Measurements from ENCODE around the gene RRAGD.

Gene RRAGD

DNA sequence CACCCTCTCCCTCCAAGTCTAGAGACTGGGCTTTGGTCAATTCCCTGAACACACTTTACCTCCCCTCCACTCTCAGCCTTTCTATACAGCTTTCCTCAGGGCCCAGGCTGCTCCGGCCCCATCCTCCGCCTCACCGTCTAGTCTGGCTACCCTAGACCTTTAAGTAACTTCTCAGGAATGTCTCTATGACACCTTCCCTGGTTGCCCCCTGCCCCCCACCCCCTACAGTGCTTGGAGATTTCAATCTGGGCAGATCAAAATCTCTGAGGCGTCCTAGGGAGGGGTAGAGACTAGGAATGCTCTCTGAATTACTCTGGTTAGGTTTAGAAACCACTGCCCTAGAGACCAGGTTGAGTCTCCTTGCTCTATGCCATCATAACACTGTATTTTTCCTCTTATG lies 65.6 kb downstream of the RRAGD start:
- Histone ChIP-seq H3K4me3 (ENCODE audit: low read depth, low read length) (no peak overlapping the region), H2AFZ (ENCODE audit: low read length, unreplicated experiment) (no peak overlapping the region), H3K27me3 (ENCODE audit: insufficient read depth, low read length) (no peaks in the 10 kb centered on the region), H3K27ac (ENCODE audit: low read depth, low read length) (no peak overlapping the region), H3K4me1 (ENCODE audit: control insufficient read depth, insufficient read depth, low read length, unreplicated experiment) (peaks cover 20% of the 10 kb centered on the region), H3K79me2 (ENCODE audit: control insufficient read depth, insufficient read depth, low read length, unreplicated experiment) (peaks cover 78% of the 10 kb centered on the region), H3K36me3 (ENCODE audit: insufficient read depth, low read length) (peaks cover 7% of the 10 kb centered on the region; the same call in 1 of the 2 replicates)

DNA sequence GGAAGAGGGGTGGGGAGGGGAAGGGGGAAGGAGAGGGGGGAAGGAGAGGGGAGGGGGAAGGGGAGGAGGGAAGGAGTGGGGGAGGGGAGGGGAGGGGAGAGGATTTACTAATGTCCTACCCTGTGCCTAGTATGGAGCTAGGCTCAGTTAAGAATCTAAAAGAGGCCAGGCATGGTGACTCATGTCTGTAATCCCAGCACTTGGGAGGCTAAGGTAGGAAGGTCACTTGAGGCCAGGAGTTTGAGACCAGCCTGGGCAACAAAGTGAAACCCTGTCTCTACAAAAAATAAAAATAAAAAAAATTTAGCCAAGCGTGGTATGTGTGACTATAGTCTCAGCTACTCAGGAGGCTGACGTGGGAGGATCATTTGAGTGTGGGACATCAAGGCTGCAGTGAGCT lies 72.5 kb downstream of the RRAGD start:
- H3K36me3 ChIP-seq (ENCODE audit: insufficient read depth, low read length) = peaks cover 28% of the 10 kb centered on the region
- H3K27ac ChIP-seq (ENCODE audit: low read depth, low read length) = no peak overlapping the region
- no peaks in the 10 kb centered on the region for H3K4me1 ChIP-seq (ENCODE audit: control insufficient read depth, insufficient read depth, low read length, unreplicated experiment)
- peaks cover 14% of the 10 kb centered on the region for H3K79me2 ChIP-seq (ENCODE audit: control insufficient read depth, insufficient read depth, low read length, unreplicated experiment)
- no peak overlapping the region for H2AFZ ChIP-seq (ENCODE audit: low read length, unreplicated experiment)
- H3K4me3 ChIP-seq (ENCODE audit: low read depth, low read length) = no peak overlapping the region
- H3K27me3 ChIP-seq (ENCODE audit: insufficient read depth, low read length) = no peaks in the 10 kb centered on the region

DNA sequence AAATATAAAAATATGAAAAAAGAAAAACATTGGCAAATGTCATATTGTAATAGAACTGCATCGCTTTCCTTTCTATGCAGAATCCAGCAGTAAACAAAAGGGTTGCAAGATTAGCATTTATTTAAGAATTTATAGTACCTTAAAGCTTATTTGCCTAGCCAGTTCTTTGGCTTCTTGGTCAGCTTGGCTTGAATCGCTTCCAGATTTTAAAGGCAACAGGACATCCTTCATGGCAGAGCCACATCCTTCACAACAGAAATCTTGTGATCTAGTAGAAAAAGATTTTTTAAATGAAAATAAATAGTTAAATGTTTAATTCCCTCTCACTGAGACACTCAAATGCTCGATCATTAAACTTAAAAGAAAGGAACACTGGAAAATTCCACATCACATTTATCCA lies 76.9 kb downstream of the RRAGD start:
- no peak overlapping the region for H3K4me3 ChIP-seq (ENCODE audit: low read depth, low read length)
- H3K27ac ChIP-seq (ENCODE audit: low read depth, low read length) = no peak overlapping the region
- H3K4me1 ChIP-seq (ENCODE audit: control insufficient read depth, insufficient read depth, low read length, unreplicated experiment) = no peaks in the 10 kb centered on the region
- H3K79me2 ChIP-seq (ENCODE audit: control insufficient read depth, insufficient read depth, low read length, unreplicated experiment) = peaks cover 2% of the 10 kb centered on the region
- no peak overlapping the region for H2AFZ ChIP-seq (ENCODE audit: low read length, unreplicated experiment)
- no peaks in the 10 kb centered on the region for H3K27me3 ChIP-seq (ENCODE audit: insufficient read depth, low read length)
- peaks cover 27% of the 10 kb centered on the region for H3K36me3 ChIP-seq (ENCODE audit: insufficient read depth, low read length)

DNA sequence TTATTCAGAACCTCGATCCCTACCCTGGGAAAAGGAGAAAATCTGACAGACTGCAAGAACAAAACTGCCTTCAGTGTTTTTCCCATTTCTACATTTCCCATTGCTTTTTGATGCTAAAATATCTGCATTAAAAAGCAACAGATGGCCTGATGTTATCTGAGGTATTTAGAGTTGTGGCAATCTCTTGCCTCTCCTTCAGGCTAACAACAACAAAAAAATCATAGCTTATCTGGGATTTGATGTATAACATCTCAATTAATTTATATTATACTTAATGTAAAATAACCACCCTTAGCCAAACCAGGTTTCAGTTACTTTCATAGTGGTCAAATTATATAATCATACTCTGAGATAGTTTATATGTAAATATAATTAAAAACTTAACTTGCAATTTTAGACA lies 81.2 kb downstream of the RRAGD start:
- Histone ChIP-seq H2AFZ (ENCODE audit: low read length, unreplicated experiment) (no peak overlapping the region), H3K79me2 (ENCODE audit: control insufficient read depth, insufficient read depth, low read length, unreplicated experiment) (no peaks in the 10 kb centered on the region), H3K4me1 (ENCODE audit: control insufficient read depth, insufficient read depth, low read length, unreplicated experiment) (no peaks in the 10 kb centered on the region), H3K27ac (ENCODE audit: low read depth, low read length) (no peak overlapping the region), H3K4me3 (ENCODE audit: low read depth, low read length) (no peak overlapping the region), H3K36me3 (ENCODE audit: insufficient read depth, low read length) (peaks cover 23% of the 10 kb centered on the region), H3K27me3 (ENCODE audit: insufficient read depth, low read length) (no peaks in the 10 kb centered on the region)

DNA sequence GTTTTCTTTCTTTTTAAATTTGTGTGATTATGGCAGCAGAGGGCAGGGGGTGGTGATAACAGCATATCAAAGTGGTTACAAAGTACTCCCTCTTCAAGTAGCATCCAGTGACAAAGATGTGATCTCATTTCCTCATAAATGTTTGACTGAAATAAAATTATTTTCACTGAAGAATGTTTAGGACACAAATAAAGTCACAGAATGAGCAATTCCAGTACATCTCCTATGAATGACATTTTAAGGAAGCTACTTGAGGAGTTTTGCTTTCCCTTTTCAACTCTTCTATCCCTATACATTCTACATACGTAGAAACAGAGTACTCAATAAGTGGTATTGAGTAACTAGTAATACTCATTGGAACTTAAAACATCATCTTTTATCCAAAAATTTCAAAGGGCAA lies 83.1 kb downstream of the RRAGD start:
- Histone ChIP-seq H2AFZ (ENCODE audit: low read length, unreplicated experiment) (no peak overlapping the region), H3K79me2 (ENCODE audit: control insufficient read depth, insufficient read depth, low read length, unreplicated experiment) (no peaks in the 10 kb centered on the region), H3K27ac (ENCODE audit: low read depth, low read length) (no peak overlapping the region), H3K36me3 (ENCODE audit: insufficient read depth, low read length) (peaks cover 22% of the 10 kb centered on the region), H3K4me3 (ENCODE audit: low read depth, low read length) (no peak overlapping the region), H3K27me3 (ENCODE audit: insufficient read depth, low read length) (no peaks in the 10 kb centered on the region), H3K4me1 (ENCODE audit: control insufficient read depth, insufficient read depth, low read length, unreplicated experiment) (peaks cover 2% of the 10 kb centered on the region)

DNA sequence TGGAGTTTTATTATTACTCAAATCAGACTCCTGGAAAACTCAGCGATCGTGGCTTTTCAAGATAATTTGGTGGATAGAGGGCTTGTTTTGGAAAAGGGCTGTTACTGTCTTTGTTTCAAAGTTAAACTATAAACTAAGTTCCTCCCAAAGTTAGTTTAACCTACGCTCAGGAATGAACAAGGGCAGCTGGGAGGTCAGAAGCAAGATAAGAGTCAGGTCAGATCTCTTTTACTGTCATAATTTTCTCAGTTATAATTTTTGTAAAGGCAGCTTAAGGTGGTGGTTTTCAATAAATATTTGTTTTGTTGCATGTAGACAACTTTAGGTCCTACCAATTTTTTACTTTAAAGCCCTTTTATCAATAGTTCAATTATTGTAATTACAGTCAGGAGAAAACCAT lies 87.8 kb downstream of the RRAGD start:
- H3K4me3 ChIP-seq (ENCODE audit: low read depth, low read length) = no peak overlapping the region
- H3K27ac ChIP-seq (ENCODE audit: low read depth, low read length) = no peak overlapping the region
- H3K4me1 ChIP-seq (ENCODE audit: control insufficient read depth, insufficient read depth, low read length, unreplicated experiment) = peaks cover 9% of the 10 kb centered on the region
- H2AFZ ChIP-seq (ENCODE audit: low read length, unreplicated experiment) = no peak overlapping the region
- no peaks in the 10 kb centered on the region for H3K79me2 ChIP-seq (ENCODE audit: control insufficient read depth, insufficient read depth, low read length, unreplicated experiment)
- H3K27me3 ChIP-seq (ENCODE audit: insufficient read depth, low read length) = no peaks in the 10 kb centered on the region
- peaks cover 16% of the 10 kb centered on the region for H3K36me3 ChIP-seq (ENCODE audit: insufficient read depth, low read length)

DNA sequence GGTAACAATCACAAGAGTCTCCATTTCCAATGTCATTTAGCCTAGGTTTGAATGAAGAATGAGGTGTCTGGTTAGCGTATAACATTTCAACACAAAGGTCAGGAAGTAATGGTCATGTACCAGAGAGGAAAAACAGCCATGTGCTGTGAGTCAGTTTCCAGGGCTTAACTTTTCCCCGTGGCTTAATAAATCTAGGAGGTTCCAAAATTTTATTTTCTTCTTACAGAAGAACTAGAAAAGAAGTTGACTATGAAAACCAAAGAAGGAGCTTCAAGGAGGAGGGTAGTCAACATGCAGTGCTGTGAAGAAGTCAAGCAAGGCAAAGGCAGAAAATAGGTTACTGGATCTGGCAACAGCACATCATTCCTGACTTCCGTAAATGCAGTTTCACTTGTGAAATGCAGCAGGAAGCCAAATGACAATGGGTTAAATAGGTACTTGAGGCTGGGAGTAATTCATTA lies 88.5 kb downstream of the RRAGD start:
- peaks cover 9% of the 10 kb centered on the region for H3K4me1 ChIP-seq (ENCODE audit: control insufficient read depth, insufficient read depth, low read length, unreplicated experiment)
- H3K27me3 ChIP-seq (ENCODE audit: insufficient read depth, low read length) = no peaks in the 10 kb centered on the region
- no peak overlapping the region for H3K4me3 ChIP-seq (ENCODE audit: low read depth, low read length)
- H2AFZ ChIP-seq (ENCODE audit: low read length, unreplicated experiment) = no peak overlapping the region
- H3K79me2 ChIP-seq (ENCODE audit: control insufficient read depth, insufficient read depth, low read length, unreplicated experiment) = no peaks in the 10 kb centered on the region
- H3K27ac ChIP-seq (ENCODE audit: low read depth, low read length) = no peak overlapping the region
- peaks cover 16% of the 10 kb centered on the region; the same call in 1 of the 2 replicates for H3K36me3 ChIP-seq (ENCODE audit: insufficient read depth, low read length)

DNA sequence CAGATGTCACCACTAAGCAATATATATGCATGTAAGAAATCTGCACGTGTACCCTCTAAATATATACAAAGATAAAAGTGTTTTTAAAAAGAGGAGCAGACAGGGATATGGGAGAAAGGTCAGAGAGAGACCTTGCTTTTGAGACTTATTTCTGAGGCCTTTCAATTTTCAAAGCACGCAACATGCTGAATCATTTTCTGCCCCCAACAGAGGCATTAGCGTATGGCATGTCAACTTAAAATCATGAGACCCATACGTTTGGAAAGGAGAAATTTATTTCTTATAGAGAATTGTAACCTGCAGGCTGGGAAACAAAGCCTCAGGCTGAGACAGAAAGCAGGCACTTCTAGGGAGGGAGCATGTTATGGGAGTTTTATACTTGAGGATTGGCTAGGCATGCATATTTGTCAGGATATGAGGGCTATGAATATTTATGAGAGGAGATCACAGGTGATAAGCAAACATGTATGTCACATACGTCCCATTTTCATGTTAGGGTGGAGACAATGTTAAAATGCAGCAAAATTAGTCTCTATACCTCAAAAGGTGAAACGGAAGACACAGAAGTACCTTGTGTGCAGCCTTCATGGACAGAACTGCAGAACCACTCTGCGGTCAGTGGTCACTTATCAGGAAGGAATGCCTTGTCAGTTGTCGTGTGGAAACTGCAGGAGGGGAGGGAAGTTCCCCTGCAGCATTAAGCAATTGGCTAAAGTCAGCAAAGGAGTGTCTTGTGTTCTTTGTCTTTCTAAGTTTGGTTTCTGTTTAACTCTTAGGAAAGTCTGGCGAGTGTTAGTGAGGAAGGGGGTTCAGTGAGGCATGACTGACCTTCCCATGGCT lies 90.7 kb downstream of the RRAGD start:
- no peak overlapping the region for H3K27ac ChIP-seq (ENCODE audit: low read depth, low read length)
- H3K4me3 ChIP-seq (ENCODE audit: low read depth, low read length) = no peak overlapping the region

DNA sequence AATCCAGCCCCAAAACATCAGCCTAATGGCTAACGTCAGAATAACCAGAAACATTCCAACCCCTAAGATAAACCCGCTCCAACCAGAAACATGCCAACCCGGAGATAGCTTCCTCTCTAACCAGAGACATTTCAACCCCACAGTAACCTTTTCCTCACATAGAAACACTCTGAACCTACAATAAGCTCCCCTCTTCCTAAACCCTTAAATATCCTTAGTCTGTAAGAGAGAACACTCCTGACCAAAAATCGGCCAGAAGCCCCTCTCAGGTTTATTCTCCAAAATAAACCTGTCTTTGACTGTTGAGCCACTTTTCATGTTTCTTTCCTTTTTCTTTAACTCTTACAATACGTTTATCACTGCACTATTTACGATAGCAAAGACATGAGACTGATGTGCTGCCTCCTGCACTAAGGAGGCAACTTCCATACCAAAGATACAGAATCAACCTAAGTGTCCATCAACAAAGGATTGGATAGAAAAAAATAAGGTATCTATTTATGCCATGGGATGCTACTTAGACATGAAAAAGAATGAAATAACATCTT lies 92.0 kb downstream of the RRAGD start:
- H3K27me3 ChIP-seq (ENCODE audit: insufficient read depth, low read length) = no peaks in the 10 kb centered on the region
- no peak overlapping the region for H3K4me3 ChIP-seq (ENCODE audit: low read depth, low read length)
- peaks cover 12% of the 10 kb centered on the region; the same call in 1 of the 2 replicates for H3K36me3 ChIP-seq (ENCODE audit: insufficient read depth, low read length)
- no peak overlapping the region for H3K27ac ChIP-seq (ENCODE audit: low read depth, low read length)
- no peaks in the 10 kb centered on the region for H3K79me2 ChIP-seq (ENCODE audit: control insufficient read depth, insufficient read depth, low read length, unreplicated experiment)
- no peak overlapping the region for H2AFZ ChIP-seq (ENCODE audit: low read length, unreplicated experiment)
- H3K4me1 ChIP-seq (ENCODE audit: control insufficient read depth, insufficient read depth, low read length, unreplicated experiment) = peaks cover 9% of the 10 kb centered on the region

More for the DNA sequence above, 90.7 kb downstream of the RRAGD start:
- H3K79me2 ChIP-seq (ENCODE audit: control insufficient read depth, insufficient read depth, low read length, unreplicated experiment) = no peaks in the 10 kb centered on the region
- H2AFZ ChIP-seq (ENCODE audit: low read length, unreplicated experiment) = no peak overlapping the region
- H3K36me3 ChIP-seq (ENCODE audit: insufficient read depth, low read length) = peaks cover 13% of the 10 kb centered on the region; the same call in 1 of the 2 replicates
- no peaks in the 10 kb centered on the region for H3K27me3 ChIP-seq (ENCODE audit: insufficient read depth, low read length)
- H3K4me1 ChIP-seq (ENCODE audit: control insufficient read depth, insufficient read depth, low read length, unreplicated experiment) = peaks cover 9% of the 10 kb centered on the region

DNA sequence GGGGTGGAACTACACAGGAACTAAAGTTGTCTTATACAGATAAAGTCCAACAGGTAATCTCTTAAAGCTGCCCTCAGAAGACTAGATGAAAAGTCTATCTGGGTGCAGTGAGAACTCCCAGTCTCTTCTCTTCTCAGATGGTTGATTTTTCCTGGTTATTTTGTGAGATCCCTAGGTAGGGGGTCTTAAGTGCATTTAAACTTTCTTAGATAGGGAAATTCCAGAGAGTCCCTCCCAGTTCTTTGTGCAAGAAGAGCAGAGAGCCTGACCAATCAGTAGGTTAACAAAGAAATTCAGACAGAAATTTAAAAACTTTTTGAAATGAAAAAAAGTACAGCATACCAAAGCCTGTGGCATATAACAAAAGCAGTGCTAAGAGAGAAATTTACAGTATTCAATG lies 95.0 kb downstream of the RRAGD start:
- Histone ChIP-seq H2AFZ (ENCODE audit: low read length, unreplicated experiment) (no peak overlapping the region), H3K27me3 (ENCODE audit: insufficient read depth, low read length) (no peaks in the 10 kb centered on the region), H3K4me3 (ENCODE audit: low read depth, low read length) (no peak overlapping the region), H3K27ac (ENCODE audit: low read depth, low read length) (no peak overlapping the region), H3K4me1 (ENCODE audit: control insufficient read depth, insufficient read depth, low read length, unreplicated experiment) (peaks cover 13% of the 10 kb centered on the region), H3K79me2 (ENCODE audit: control insufficient read depth, insufficient read depth, low read length, unreplicated experiment) (no peaks in the 10 kb centered on the region), H3K36me3 (ENCODE audit: insufficient read depth, low read length) (peaks cover 4% of the 10 kb centered on the region; the same call in 1 of the 2 replicates)
